DND-41 (cell line): ENCODE results near the gene MACROD2.

ENCODE experiments used
- CTCF ChIP-seq: IDR thresholded peaks from 2 replicates; pipeline ENCODE4 v1.5.1; 2012; ENCODE audit warnings: borderline replicate concordance, low read length, moderate library complexity, mild to moderate bottlenecking; ENCODE audit not compliant: poor library complexity, severe bottlenecking; ENCODE audit errors: extremely low read depth
- EZH2 ChIP-seq: IDR thresholded peaks from 3 replicates; pipeline ENCODE4 v1.6.1; 2012; ENCODE audit warnings: borderline replicate concordance, low read depth, mild to moderate bottlenecking, moderate library complexity, low read length, inconsistent platforms; ENCODE audit not compliant: severe bottlenecking

DNA sequence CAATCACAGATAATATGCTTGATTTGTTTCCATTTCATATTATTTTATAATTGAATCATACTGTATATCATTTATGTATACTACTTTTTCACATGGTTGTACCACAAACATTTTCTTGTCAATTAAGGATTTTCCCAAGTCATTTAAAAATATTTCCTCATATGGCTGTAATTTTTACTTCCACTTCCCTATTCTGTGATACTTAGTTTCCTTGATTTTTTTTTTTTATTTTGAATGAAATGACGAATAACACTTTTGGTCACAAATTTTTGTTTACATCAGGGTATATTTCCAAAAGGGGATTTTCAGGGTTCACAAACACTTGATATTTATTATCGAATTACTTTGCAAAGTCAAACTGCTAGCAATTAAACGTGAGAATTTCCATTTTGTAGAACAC lies 2062.3 kb downstream of the MACROD2 start:
- TF ChIP-seq CTCF = no peak
- TF ChIP-seq EZH2 = no peak
